HG03354 (cell line): Measurements from ENCODE around the gene GDAP2.
"Not testable (repeated sequence)": the region's sequence is repeated elsewhere in the genome, so short reads cannot be mapped to it uniquely, and the experiment has no call there.

ENCODE experiments used
- ATAC-seq: cut with Tn5 transposase; IDR thresholded peaks from one replicate; pipeline ENCODE4 v1.9.1; 2021; ENCODE audit warnings: mild to moderate bottlenecking; ENCODE audit not compliant: unreplicated experiment, poor library complexity, severe bottlenecking

Gene GDAP2

GRCh38 chr1:117844478-117844877 is 84.9 kb downstream of the GDAP2 start:
- ATAC-seq = not testable (repeated sequence)

GRCh38 chr1:117843791-117844190 is 85.6 kb downstream of the GDAP2 start:
- no peak for ATAC-seq

- ATAC-seq = no peak
Observed at GRCh38 chr1:117842408-117843170, 86.8 kb downstream of the GDAP2 start.

GRCh38 chr1:117841117-117841650 is 88.2 kb downstream of the GDAP2 start:
- no peak for ATAC-seq

GRCh38 chr1:117838911-117839310 is 90.5 kb downstream of the GDAP2 start:
- ATAC-seq = no peak

GRCh38 chr1:117836069-117836468 is 93.4 kb downstream of the GDAP2 start:
- ATAC-seq = no peak

- no peak for ATAC-seq
Observed at GRCh38 chr1:117834416-117834815, 95.0 kb downstream of the GDAP2 start.

GRCh38 chr1:117832453-117832852 is 97.0 kb downstream of the GDAP2 start:
- no peak for ATAC-seq

- ATAC-seq = no peak
Observed at GRCh38 chr1:117830222-117830621, 99.2 kb downstream of the GDAP2 start.

GRCh38 chr1:117828201-117828600 is 101.2 kb downstream of the GDAP2 start:
- ATAC-seq = no peak

GRCh38 chr1:117826540-117827078 is 102.8 kb downstream of the GDAP2 start:
- no peak for ATAC-seq

- ATAC-seq = no peak
Observed at GRCh38 chr1:117826119-117826518, 103.3 kb downstream of the GDAP2 start.

- ATAC-seq = no peak
Observed at GRCh38 chr1:117825414-117825813, 104.0 kb downstream of the GDAP2 start.

- ATAC-seq = no peak
Observed at GRCh38 chr1:117824616-117825015, 104.8 kb downstream of the GDAP2 start.

GRCh38 chr1:117821774-117822482 is 107.5 kb downstream of the GDAP2 start:
- ATAC-seq = no peak

GRCh38 chr1:117821382-117821755 is 108.1 kb downstream of the GDAP2 start:
- ATAC-seq = no peak

- ATAC-seq = no peak
Observed at GRCh38 chr1:117820694-117821381, 108.6 kb downstream of the GDAP2 start.

- ATAC-seq = no peak
Observed at GRCh38 chr1:117820096-117820495, 109.3 kb downstream of the GDAP2 start.

- no peak for ATAC-seq
Observed at GRCh38 chr1:117819301-117819700, 110.1 kb downstream of the GDAP2 start.

- ATAC-seq = no peak
Observed at GRCh38 chr1:117818456-117818855, 111.0 kb downstream of the GDAP2 start.
